IMR-90 (cell line): ENCODE data around the gene STAT5B. TPM values are rescaled to one million over a fixed set of nuclear protein-coding genes. Genes with fewer than 3 reads are reported as not detected.

ENCODE experiments used
- ATAC-seq: fragments of 200-7000 bp; cut with Tn5 transposase; 2 replicates; pipeline ENCODE4 v1.9.1; 2020; ENCODE audit warnings: low read depth, mild to moderate bottlenecking, moderate library complexity
- BruUV-seq: library from RNA; stranded (reverse); fragments of 400-500 nt; replicated peaks from 2 replicates; lab custom pipeline; 2021; lab: Mats Ljungman, UMichigan
- CTCF ChIA-PET: fragments of 300-600 bp; formaldehyde crosslinking; extraction: SDS; loops from one replicate; lab custom pipeline; 2021; ENCODE audit warnings: antibody characterized with exemption; lab: Yijun Ruan, JAX
- POLR2A ChIA-PET: fragments of 300-600 bp; sonication (Branson Sonifier 250); formaldehyde crosslinking; loops from one replicate; lab custom pipeline; 2022; ENCODE audit warnings: antibody characterized with exemption; ENCODE audit not compliant: unreplicated experiment; lab: Charles Lee
- DNase-seq: peaks from one replicate; pipeline ENCODE4 v3.0.0; 2013
- H2AFZ ChIP-seq: replicated peaks from 2 replicates; pipeline ENCODE3; 2013; ENCODE audit warnings: low read length, mild to moderate bottlenecking; ENCODE audit not compliant: poor library complexity
- H2AK5ac ChIP-seq: 2 replicates; pipeline ENCODE4 v1.6.1; 2013; ENCODE audit warnings: low read depth, low read length, inconsistent platforms
- H2AK9ac ChIP-seq: replicated peaks from 2 replicates; pipeline ENCODE3; 2013; ENCODE audit warnings: mild to moderate bottlenecking, low read depth, low read length, moderate library complexity; ENCODE audit not compliant: poor library complexity
- H2BK120ac ChIP-seq: 2 replicates; pipeline ENCODE4 v1.6.1; 2013; ENCODE audit warnings: low read depth, low read length, inconsistent platforms
- H2BK15ac ChIP-seq: 3 replicates; pipeline ENCODE4 v1.6.1; 2013; ENCODE audit warnings: low read depth, low read length, inconsistent platforms
- H2BK20ac ChIP-seq: 2 replicates; pipeline ENCODE4 v1.6.1; 2013; ENCODE audit warnings: low read depth, mild to moderate bottlenecking, inconsistent platforms, low read length, moderate library complexity
- H2BK5ac ChIP-seq: 2 replicates; pipeline ENCODE4 v1.6.1; 2013; ENCODE audit warnings: mild to moderate bottlenecking, low read depth, low read length, inconsistent platforms; ENCODE audit not compliant: poor library complexity, severe bottlenecking
- H3K14ac ChIP-seq: replicated peaks from 2 replicates; pipeline ENCODE4 v1.6.1; 2013; ENCODE audit warnings: low read depth, low read length, inconsistent platforms
- H3K18ac ChIP-seq: 2 replicates; pipeline ENCODE4 v1.6.1; 2013; ENCODE audit warnings: low read depth, low read length, control low read depth
- H3K23ac ChIP-seq: 2 replicates; pipeline ENCODE4 v1.6.1; 2013; ENCODE audit warnings: low read depth, low read length, inconsistent platforms
- H3K27ac ChIP-seq: 2 replicates; pipeline ENCODE4 v1.5.1; 2013; ENCODE audit warnings: mild to moderate bottlenecking, control low read depth, low read length; ENCODE audit not compliant: insufficient read depth
- H3K27me3 ChIP-seq: 2 replicates; pipeline ENCODE4 v1.6.1; 2013; ENCODE audit warnings: low read length; ENCODE audit not compliant: control insufficient read depth, insufficient read depth
- H3K36me3 ChIP-seq: 2 replicates; pipeline ENCODE4 v1.6.1; 2013; ENCODE audit warnings: low read length, mixed read lengths; ENCODE audit not compliant: control insufficient read depth, insufficient read depth
- H3K4ac ChIP-seq: 2 replicates; pipeline ENCODE4 v1.6.1; 2013; ENCODE audit warnings: low read depth, low read length, inconsistent platforms
- H3K4me1 ChIP-seq: 2 replicates; pipeline ENCODE4 v1.6.1; 2013; ENCODE audit warnings: low read length, mixed read lengths; ENCODE audit not compliant: control insufficient read depth, insufficient read depth
- H3K4me2 ChIP-seq: 2 replicates; pipeline ENCODE4 v1.6.1; 2013; ENCODE audit warnings: low read depth, mild to moderate bottlenecking, control low read depth, low read length, moderate library complexity
- H3K4me3 ChIP-seq: 2 replicates; pipeline ENCODE4 v1.5.1; 2013; ENCODE audit warnings: low read depth, mild to moderate bottlenecking, control low read depth, low read length, moderate library complexity; ENCODE audit not compliant: insufficient read depth
- H3K56ac ChIP-seq: 2 replicates; pipeline ENCODE4 v1.6.1; 2013; ENCODE audit warnings: low read length, inconsistent platforms; ENCODE audit not compliant: insufficient read depth; ENCODE audit errors: extremely low read depth
- H3K79me1 ChIP-seq, 2 experiments: 2 replicates each; pipeline ENCODE4 v1.6.1; 2013; ENCODE audit warnings: low read length in 2 of 2, inconsistent platforms in 1 of 2, low read depth in 1 of 2
- H3K9ac ChIP-seq: 2 replicates; pipeline ENCODE4 v1.6.1; 2013; ENCODE audit warnings: low read depth, low read length, control low read depth
- H3K9me1 ChIP-seq: 2 replicates; pipeline ENCODE4 v1.6.1; 2013; ENCODE audit warnings: low read length, inconsistent platforms; ENCODE audit not compliant: insufficient read depth
- H3K9me3 ChIP-seq: 2 replicates; pipeline ENCODE4 v1.6.1; 2013; ENCODE audit warnings: low read length; ENCODE audit not compliant: control insufficient read depth, insufficient read depth
- H4K20me1 ChIP-seq: 2 replicates; pipeline ENCODE4 v1.6.1; 2013; ENCODE audit warnings: low read length, inconsistent platforms; ENCODE audit not compliant: insufficient read depth
- H4K5ac ChIP-seq: 2 replicates; pipeline ENCODE4 v1.6.1; 2013; ENCODE audit warnings: mild to moderate bottlenecking, low read depth, low read length, control low read depth
- H4K8ac ChIP-seq, 2 experiments: 2 replicates each; pipeline ENCODE4 v1.6.1; 2013; ENCODE audit warnings: low read depth in 2 of 2, low read length in 2 of 2, control low read depth in 1 of 2, inconsistent platforms in 1 of 2
- H4K91ac ChIP-seq: 2 replicates; pipeline ENCODE4 v1.6.1; 2013; ENCODE audit warnings: low read depth, low read length, inconsistent platforms; ENCODE audit not compliant: insufficient read depth
- CHD1 ChIP-seq: IDR thresholded peaks from 2 replicates; pipeline ENCODE4 v1.6.1; 2012; ENCODE audit warnings: low read depth, low read length, improper control_type of control experiment
- ELK1 ChIP-seq: fragments of 150-350 bp; IDR thresholded peaks from 2 replicates; pipeline ENCODE4 v1.6.1; 2016; ENCODE audit warnings: low read depth, mild to moderate bottlenecking, low read length, moderate library complexity, borderline replicate concordance
- MAZ ChIP-seq: IDR thresholded peaks from 2 replicates; pipeline ENCODE4 v1.6.1; 2012; ENCODE audit warnings: low read depth, mild to moderate bottlenecking, low read length, improper control_type of control experiment, moderate library complexity, borderline replicate concordance
- POLR2A ChIP-seq: IDR thresholded peaks from 2 replicates; pipeline ENCODE4 v1.6.1; 2012; ENCODE audit warnings: mild to moderate bottlenecking, low read depth, low read length
- RFX5 ChIP-seq: IDR thresholded peaks from 2 replicates; pipeline ENCODE4 v1.8.0; 2012; ENCODE audit warnings: low read depth, mild to moderate bottlenecking, low read length, moderate library complexity
- SMC3 ChIP-seq: fragments of 150-350 bp; IDR thresholded peaks from 2 replicates; pipeline ENCODE4 v1.6.1; 2016; ENCODE audit warnings: low read depth, mild to moderate bottlenecking, antibody characterized with exemption, low read length, moderate library complexity
- WGBS, 2 experiments: methylation state at CpG; one replicate each; pipeline versions ENCODE4 v1.1.5 to v1.1.7; 2013; ENCODE audit warnings: missing lambda C conversion rate in 2 of 2; ENCODE audit not compliant: insufficient read length in 1 of 2; ENCODE audit errors: extremely low coverage in 2 of 2; 5-methylcytosine and 5-hydroxymethylcytosine counted together
- dilution Hi-C: fragments of 300-500 bp; cut with HindIII; formaldehyde crosslinking; loops from one replicate; pipeline ENCODE4 v1.14.3; 2018; ENCODE audit warnings: low sequenced_read_pairs; ENCODE audit not compliant: unreplicated experiment
- in situ Hi-C: fragments of 300-500 bp; cut with MboI; formaldehyde crosslinking; loops from 3 replicates; pipeline ENCODE4 v1.14.3; 2019; ENCODE audit warnings: low sequenced_read_pairs, inconsistent platforms, mixed read lengths
- intact Hi-C: fragments of 100-400 bp; cut with micrococcal nuclease; formaldehyde crosslinking; loops from 2 replicates; pipeline ENCODE4 v1.10.0; 2022
- polyA plus RNA-seq, 3 experiments: library from polyadenylated mRNA; depleted of rRNA; stranded (reverse); fragments of >200 nt; gene quantifications; 2 replicates each; pipeline ENCODE4 v1.2.3, GENCODE V29; 2012; ENCODE audit warnings: low replicate concordance in 1 of 3
- total RNA-seq: library from RNA; depleted of rRNA; stranded (reverse); fragments of >200 nt; gene quantifications from 2 replicates; pipeline ENCODE4 v1.2.3, GENCODE V29; 2012

Gene STAT5B
- total and polyA plus RNA-seq, 2 of the 4 experiments (the other 2 are of a cell fraction), result 24.4 to 29.6 TPM

GRCh38 chr17:42197564-42198156, 78.5 kb downstream of the STAT5B start:
- CTCF ChIA-PET, result no interaction called here
- H3K4me3 ChIP-seq, result no peak overlapping the region
- H3K4me2 ChIP-seq, result no peak overlapping the region
- dilution Hi-C loops, result no loop called here
- no peak overlapping the region for H2BK5ac ChIP-seq
- no peak for TF ChIP-seq POLR2A
- TF ChIP-seq RFX5, result no peak
- TF ChIP-seq CHD1, result no peak
- no peak for TF ChIP-seq SMC3
- TF ChIP-seq ELK1, result no peak
- TF ChIP-seq MAZ, result no peak
- no peak overlapping the region for H4K5ac ChIP-seq
- 100% methylated on average over 3 of the region's 8 CpGs; no CpG with 5 or more reads in 1 of the 2 experiments for WGBS, 2 experiments
- no peak overlapping the region for H3K27ac ChIP-seq
- H4K8ac ChIP-seq, result no peak overlapping the region
- no peak overlapping the region for H3K4ac ChIP-seq
- H3K23ac ChIP-seq, result no peak overlapping the region
- POLR2A ChIA-PET, result no interaction called here
- no peak overlapping the region for H4K91ac ChIP-seq
- no peak overlapping the region for H2BK120ac ChIP-seq
- no peak overlapping the region for H2BK20ac ChIP-seq
- no peak for DNase-seq
- in situ Hi-C loops, result no loop called here
- peaks cover 0 to 8% of the 10 kb centered on the region in 2 experiments; a peak in 1 of 4 replicates for H3K79me1 ChIP-seq
- no peak overlapping the region for H3K9ac ChIP-seq
- no peak overlapping the region for H2BK15ac ChIP-seq
- H3K56ac ChIP-seq, result no peak overlapping the region
- no peak overlapping the region for H3K14ac ChIP-seq
- no peak for ATAC-seq
- no peak overlapping the region for H2AFZ ChIP-seq
- H3K9me1 ChIP-seq, result peaks cover 12% of the 10 kb centered on the region
- no peak overlapping the region for H2AK9ac ChIP-seq
- intact Hi-C loops, result no loop called here
- H4K20me1 ChIP-seq, result peaks cover 3% of the 10 kb centered on the region; the same call in 1 of the 2 replicates
- BruUV-seq, result no TSS peak
- H3K27me3 ChIP-seq, result no peaks in the 10 kb centered on the region
- H2AK5ac ChIP-seq, result no peak overlapping the region
- no peaks in the 10 kb centered on the region for H3K9me3 ChIP-seq
- no peak overlapping the region for H3K18ac ChIP-seq
- H3K4me1 ChIP-seq, result no peaks in the 10 kb centered on the region
- H3K36me3 ChIP-seq, result peaks cover 28% of the 10 kb centered on the region
